ENCODE measurements around the gene KRT86.
"Not testable (repeated sequence)": the region's sequence is repeated elsewhere in the genome, so short reads cannot be mapped to it uniquely, and the experiment has no call there.

KRT86 gene

GRCh38 chr12:52270541-52271070 is 3.8 kb upstream of the KRT86 start:
- no peak for DNase-seq

GRCh38 chr12:52271158-52271557 is 3.3 kb upstream of the KRT86 start:
- no peak for DNase-seq

- no peak for DNase-seq
Observed at GRCh38 chr12:52275686-52276085, 1.2 kb downstream of the KRT86 start.

- DNase-seq, result no peak
Observed at GRCh38 chr12:52277486-52278245, 3.2 kb downstream of the KRT86 start.

- peak; percentile 79 to 83 for DNase-seq
Observed at GRCh38 chr12:52278575-52279421, 4.4 kb downstream of the KRT86 start.

- DNase-seq, result no peak
Observed at GRCh38 chr12:52279422-52280318, 5.2 kb downstream of the KRT86 start.

- no peak for DNase-seq
Observed at GRCh38 chr12:52280319-52280795, 5.9 kb downstream of the KRT86 start.

- DNase-seq, result no peak
Observed at GRCh38 chr12:52280796-52281560, 6.5 kb downstream of the KRT86 start.

GRCh38 chr12:52284562-52285171 is 10.2 kb downstream of the KRT86 start:
- DNase-seq, result no peak

GRCh38 chr12:52285172-52285745 is 10.8 kb downstream of the KRT86 start:
- no peak for DNase-seq

GRCh38 chr12:52285851-52286530 is 11.5 kb downstream of the KRT86 start:
- DNase-seq, result no peak

- not testable (repeated sequence) for DNase-seq
Observed at GRCh38 chr12:52286857-52287785, 12.7 kb downstream of the KRT86 start.

GRCh38 chr12:52287816-52288805 is 13.7 kb downstream of the KRT86 start:
- DNase-seq, result not testable (repeated sequence)

- not testable (repeated sequence) for DNase-seq
Observed at GRCh38 chr12:52290483-52291134, 16.2 kb downstream of the KRT86 start.

- DNase-seq, result no peak
Observed at GRCh38 chr12:52291267-52291935, 17.0 kb downstream of the KRT86 start, which contains the start of gene KRT81. Gene KRT81, minus strand, starts transcription at chr12:52291534. Its CDS starts 69 bp downstream, at chr12:52291465.

- DNase-seq, result no peak
Observed at GRCh38 chr12:52293926-52294325, 19.5 kb downstream of the KRT86 start.

GRCh38 chr12:52294803-52295202 is 20.4 kb downstream of the KRT86 start:
- no peak for DNase-seq

Measured in activated CD4-positive, alpha-beta T cell treated with anti-CD3 and anti-CD28 coated beads, Interleukin-2, amount 50 U/mL, for 48 hours (primary cell).